ENCODE data around the gene M1AP.

The M1AP gene

GRCh38 chr2:74524955-74525716 lies 123.0 kb downstream of the M1AP start:
- DNase-seq (ENCODE audit: low read depth) = no peak

DNA sequence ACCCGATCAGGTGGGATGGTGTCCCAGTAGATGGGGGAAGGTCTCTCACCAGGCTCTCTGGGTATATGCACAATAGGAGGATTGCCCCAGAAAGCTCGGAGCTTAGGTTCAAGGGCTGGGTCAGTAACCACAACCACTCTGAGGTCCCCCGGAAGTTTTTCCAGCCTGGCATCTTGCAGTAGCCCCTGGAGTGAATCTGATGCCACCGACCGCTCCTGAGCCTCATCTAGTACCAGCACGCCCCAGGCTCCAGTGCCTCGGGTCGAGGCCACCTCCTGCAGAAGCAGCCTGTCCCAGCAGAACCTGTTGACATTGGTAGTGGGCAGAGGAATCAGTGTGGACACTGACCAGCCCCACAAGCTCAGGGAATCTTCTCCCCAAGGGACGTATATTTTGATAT lies 124.1 kb downstream of the M1AP start:
- DNase-seq (ENCODE audit: low read depth) = no peak

DNA sequence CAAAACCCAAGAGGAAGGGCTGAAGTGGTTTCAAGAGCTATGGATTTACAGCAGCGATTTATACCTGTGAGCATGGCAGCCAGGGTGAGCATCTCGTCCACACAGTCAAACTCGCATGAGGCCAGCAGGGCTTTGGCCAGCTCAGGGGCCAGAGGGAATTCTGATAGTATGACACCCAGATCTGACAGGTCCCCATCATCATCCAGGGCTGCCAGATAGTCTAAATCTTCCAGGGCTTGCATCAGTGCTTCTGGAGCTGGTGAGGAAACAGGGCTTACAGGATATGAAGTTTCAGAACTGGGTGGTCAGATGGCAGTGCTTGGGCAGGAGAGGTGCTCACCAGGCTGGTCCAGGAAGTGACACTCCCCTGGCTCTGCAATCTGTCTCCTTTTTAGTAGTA lies 125.6 kb downstream of the M1AP start:
- DNase-seq (ENCODE audit: low read depth) = no peak

DNA sequence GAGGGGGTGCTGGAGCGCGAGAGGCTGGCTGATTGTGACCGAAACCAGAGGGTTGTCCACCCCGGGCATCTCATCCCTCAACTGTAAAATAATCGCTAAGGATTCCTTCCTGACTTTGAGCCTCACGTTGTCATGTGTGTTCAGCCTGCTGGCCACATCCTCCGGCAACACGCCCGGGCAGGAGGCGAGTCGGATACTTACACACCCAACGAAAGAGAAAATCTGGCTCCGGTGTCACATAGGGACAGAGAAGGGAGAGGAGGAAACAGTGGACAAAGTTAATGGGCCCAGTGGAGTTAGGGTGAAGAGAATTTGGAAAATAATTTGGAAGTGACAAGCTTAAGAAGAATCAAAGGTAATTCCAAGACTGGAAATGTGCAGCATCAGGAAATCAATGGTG lies 131.5 kb downstream of the M1AP start:
- DNase-seq (ENCODE audit: low read depth) = no peak

- peak; percentile 66 for DNase-seq (ENCODE audit: low read depth)
These were observed 132.0 kb downstream of the M1AP start for GRCh38 chr2:74515981-74516633.

GRCh38 chr2:74515271-74515980 lies 132.7 kb downstream of the M1AP start:
- DNase-seq (ENCODE audit: low read depth) = no peak

GRCh38 chr2:74514368-74515270 lies 133.5 kb downstream of the M1AP start, which contains the start of gene TLX2:
TLX2 (plus strand) TSS chr2:74514450; CDS start chr2:74514807, 357 bp downstream.
- no peak for DNase-seq (ENCODE audit: low read depth)

DNA sequence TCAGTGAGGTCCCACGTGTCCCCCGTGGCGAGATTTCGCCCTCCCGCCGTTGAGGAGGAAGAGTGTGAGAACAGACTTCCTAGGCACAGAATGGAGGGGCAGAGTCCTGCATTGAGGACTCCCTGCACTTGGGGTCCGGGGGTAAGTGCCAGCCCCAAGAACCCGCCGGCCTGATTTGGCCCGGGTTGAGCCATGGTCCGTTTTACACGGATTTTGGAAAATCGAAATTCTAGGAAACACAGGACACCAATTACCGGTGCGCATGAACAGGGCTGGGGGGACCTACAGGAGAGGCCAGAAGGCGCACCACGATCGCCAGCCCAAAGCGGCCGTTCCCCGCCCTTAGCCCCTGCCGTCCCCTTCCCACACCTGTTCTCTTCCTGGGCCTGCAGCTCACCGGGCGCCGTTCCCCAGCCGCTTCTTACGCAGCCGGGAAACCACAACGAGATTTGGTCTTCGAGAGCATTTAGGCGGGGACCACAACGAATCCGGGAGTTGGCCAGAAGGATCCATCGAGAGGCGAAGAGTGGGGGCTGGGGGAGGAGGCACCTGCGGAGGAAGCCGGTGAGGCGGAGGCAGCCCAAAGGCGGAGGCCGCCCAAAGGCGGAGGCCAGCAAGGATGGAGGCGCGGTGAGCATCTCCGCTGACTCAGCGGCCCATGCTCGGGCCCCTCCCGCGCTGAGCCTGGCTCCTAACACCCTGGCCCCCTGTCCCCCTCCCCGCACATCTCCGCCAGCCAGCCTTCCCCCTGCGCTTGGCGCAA lies 134.3 kb downstream of the M1AP start:
- no peak for DNase-seq (ENCODE audit: low read depth)

- no peak for DNase-seq (ENCODE audit: low read depth)
These were observed 135.2 kb downstream of the M1AP start for GRCh38 chr2:74512744-74513604.

DNA sequence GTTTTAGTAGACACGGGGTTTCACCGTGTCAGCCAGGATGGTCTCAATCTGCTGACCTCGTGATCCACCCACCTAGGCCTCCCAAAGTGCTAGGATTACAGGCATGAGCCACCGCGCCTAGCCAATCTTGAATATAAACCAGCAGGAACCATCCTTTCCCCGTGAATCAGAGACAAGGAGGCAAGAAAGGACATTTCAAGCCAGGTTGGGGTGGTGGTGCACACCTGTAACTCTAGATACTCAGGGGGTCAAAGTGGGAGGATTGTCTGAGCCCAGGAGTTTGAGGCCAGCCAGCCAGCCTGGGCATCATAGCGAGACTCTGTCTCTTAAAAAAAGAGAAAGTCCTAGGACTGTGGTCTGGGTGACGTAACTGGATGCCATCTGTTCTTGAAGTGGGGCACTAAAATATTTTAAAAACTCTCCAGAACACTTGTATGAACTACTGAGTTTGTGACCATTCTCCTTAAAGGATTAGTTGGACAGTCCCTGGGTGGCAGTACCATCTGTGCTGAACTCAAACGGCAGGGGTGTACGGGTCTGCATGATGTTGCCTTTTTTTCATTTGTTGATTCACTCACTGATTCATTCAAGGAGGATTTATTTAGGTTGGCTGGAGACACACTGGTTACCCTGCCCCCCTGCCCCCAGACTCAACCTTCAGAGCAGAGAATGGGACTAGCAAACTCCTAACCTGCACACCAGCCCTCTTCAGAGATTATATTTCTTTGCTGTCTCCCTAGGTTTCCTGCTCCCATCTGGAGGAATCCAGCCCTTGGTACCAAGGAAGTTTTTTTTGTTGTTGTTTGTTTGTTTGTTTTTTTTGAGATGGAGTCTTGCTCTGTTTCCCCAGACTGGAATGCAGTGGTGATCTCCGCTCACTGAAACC lies 136.8 kb downstream of the M1AP start:
- no peak for DNase-seq (ENCODE audit: low read depth)

DNA sequence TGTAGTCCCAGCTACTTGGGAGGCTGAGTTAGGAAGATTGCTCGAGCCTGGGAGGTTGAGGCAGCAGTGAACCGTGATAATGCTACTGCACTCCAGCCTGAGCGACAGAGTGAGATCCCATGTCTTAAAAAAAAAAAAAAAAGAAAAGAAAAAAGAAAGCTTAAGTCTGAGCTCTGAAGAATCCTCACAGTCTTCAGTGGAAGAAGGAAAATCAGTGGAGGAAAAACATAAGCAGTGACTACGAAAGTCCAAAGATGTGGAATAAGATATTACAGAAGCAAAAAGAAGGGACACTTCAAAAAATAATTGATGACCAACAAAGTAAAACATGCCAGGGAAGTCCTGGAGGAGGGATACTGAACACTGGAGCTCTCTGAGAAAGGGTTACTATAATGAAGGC lies 137.9 kb downstream of the M1AP start:
- DNase-seq (ENCODE audit: low read depth) = no peak

DNA sequence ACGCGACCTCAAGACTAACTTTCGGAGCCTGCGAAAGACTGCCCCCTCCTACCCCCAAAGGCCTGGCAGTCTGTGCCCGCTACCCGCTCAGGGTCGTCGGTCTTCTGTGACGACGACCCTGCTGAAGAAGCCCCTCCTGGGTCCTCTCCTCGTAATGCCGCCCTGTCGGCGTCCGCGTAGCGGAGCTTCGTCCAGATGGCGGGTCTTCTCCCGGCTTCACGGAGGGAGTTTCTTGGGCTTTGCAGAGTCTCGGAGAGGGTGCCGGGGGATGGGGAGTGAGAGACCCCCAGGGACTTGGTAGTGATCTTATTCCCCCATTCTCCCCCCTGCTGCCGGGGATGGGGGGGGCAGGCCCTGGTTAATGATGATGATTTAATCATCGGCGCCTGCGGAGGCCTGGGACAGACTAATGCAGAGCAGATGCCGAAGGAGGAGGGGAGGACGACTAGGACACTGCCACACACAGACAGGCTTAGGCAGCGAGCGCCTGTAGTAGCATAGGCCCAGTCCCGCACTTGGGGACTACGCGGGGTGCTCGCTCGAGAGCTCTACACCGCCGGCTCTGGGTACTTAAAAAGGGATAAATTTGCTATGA lies 140.1 kb downstream of the M1AP start:
- DNase-seq (ENCODE audit: low read depth) = no peak
